ENCODE data around the gene PDE8B. TPM values are rescaled to one million over a fixed set of nuclear protein-coding genes. Genes with fewer than 3 reads are reported as not detected.
A peak's percentile ranks its signal among the peaks of the same experiment; 100 is the strongest.

The PDE8B gene
- under 1 TPM; 0.07 to 0.36 TPM for total RNA-seq

- H3K36me3 Mint-ChIP-seq (ENCODE audit: insufficient read depth in 2 of 2), result peaks cover 2 to 7% of the 10 kb centered on the region in 2 donors
- peak; percentile 61 to 77 for ATAC-seq (replicated peaks in 1 of 2)
- peak within 1 kb of the TSS; percentile 75 to 86 for H3K4me3 Mint-ChIP-seq
- H3K9me3 Mint-ChIP-seq, result no peaks in the 10 kb centered on the region
- peaks cover 57% of the 10 kb centered on the region for H3K27me3 Mint-ChIP-seq (ENCODE audit: low read depth)
- peak; percentile 19 to 33 for DNase-seq
- no peak within 1 kb of the TSS for H3K27ac Mint-ChIP-seq
- H3K4me1 Mint-ChIP-seq (ENCODE audit: low read depth), result peaks cover 14% of the 10 kb centered on the region
Measured at GRCh38 chr5:77210091-77210963, at the start of gene PDE8B. Gene PDE8B (plus strand): TSS chr5:77210680. CDS start chr5:77210926, 246 bp downstream.

- H3K27ac Mint-ChIP-seq, result no peak overlapping the region
- no peak for DNase-seq
- H3K9me3 Mint-ChIP-seq, result peaks cover 0 to 2% of the 10 kb centered on the region in 2 donors
- H3K4me1 Mint-ChIP-seq (ENCODE audit: low read depth), result no peaks in the 10 kb centered on the region
- H3K36me3 Mint-ChIP-seq (ENCODE audit: insufficient read depth in 2 of 2), result no peaks in the 10 kb centered on the region
- H3K27me3 Mint-ChIP-seq (ENCODE audit: low read depth), result peaks cover 7% of the 10 kb centered on the region
- ATAC-seq (replicated peaks in 1 of 2), result no peak
- H3K4me3 Mint-ChIP-seq, result no peak overlapping the region
Measured at GRCh38 chr5:77163453-77163852, 47.0 kb upstream of the PDE8B start.

GRCh38 chr5:77167063-77167462, 43.4 kb upstream of the PDE8B start:
- no peak for DNase-seq
- Mint-ChIP-seq H3K36me3 (ENCODE audit: insufficient read depth in 2 of 2) (no peaks in the 10 kb centered on the region), H3K27ac (no peak overlapping the region), H3K4me3 (no peak overlapping the region), H3K9me3 (peaks cover 0 to 2% of the 10 kb centered on the region in 2 donors), H3K4me1 (ENCODE audit: low read depth) (no peaks in the 10 kb centered on the region), H3K27me3 (ENCODE audit: low read depth) (peaks cover 18% of the 10 kb centered on the region)
- no peak for ATAC-seq (replicated peaks in 1 of 2)

GRCh38 chr5:77167695-77168121, 42.8 kb upstream of the PDE8B start:
- DNase-seq (no peak), ATAC-seq (replicated peaks in 1 of 2) (no peak)
- Mint-ChIP-seq H3K9me3 (peaks cover 0 to 2% of the 10 kb centered on the region in 2 donors), H3K4me1 (ENCODE audit: low read depth) (no peaks in the 10 kb centered on the region), H3K36me3 (ENCODE audit: insufficient read depth in 2 of 2) (no peaks in the 10 kb centered on the region), H3K27ac (no peak overlapping the region), H3K4me3 (no peak overlapping the region), H3K27me3 (ENCODE audit: low read depth) (peaks cover 18% of the 10 kb centered on the region)

GRCh38 chr5:77168161-77168878, 42.2 kb upstream of the PDE8B start:
- no peak overlapping the region for H3K27ac Mint-ChIP-seq
- H3K4me3 Mint-ChIP-seq, result no peak overlapping the region
- no peaks in the 10 kb centered on the region for H3K36me3 Mint-ChIP-seq (ENCODE audit: insufficient read depth in 2 of 2)
- H3K9me3 Mint-ChIP-seq, result peaks cover 0 to 2% of the 10 kb centered on the region in 2 donors
- no peaks in the 10 kb centered on the region for H3K4me1 Mint-ChIP-seq (ENCODE audit: low read depth)
- ATAC-seq (replicated peaks in 1 of 2) (no peak), DNase-seq (no peak)
- H3K27me3 Mint-ChIP-seq (ENCODE audit: low read depth), result peaks cover 18% of the 10 kb centered on the region

- DNase-seq, result no peak
- H3K36me3 Mint-ChIP-seq (ENCODE audit: insufficient read depth in 2 of 2), result no peaks in the 10 kb centered on the region
Measured at GRCh38 chr5:77168879-77169244, 41.6 kb upstream of the PDE8B start.

GRCh38 chr5:77170196-77170890, 40.1 kb upstream of the PDE8B start:
- peaks cover 18% of the 10 kb centered on the region for H3K27me3 Mint-ChIP-seq (ENCODE audit: low read depth)

More at GRCh38 chr5:77168879-77169244, 41.6 kb upstream of the PDE8B start:
- Mint-ChIP-seq H3K27ac (no peak overlapping the region), H3K4me1 (ENCODE audit: low read depth) (no peaks in the 10 kb centered on the region), H3K9me3 (peaks cover 0 to under 1% of the 10 kb centered on the region in 2 donors), H3K4me3 (no peak overlapping the region), H3K27me3 (ENCODE audit: low read depth) (peaks cover 18% of the 10 kb centered on the region)
- ATAC-seq (replicated peaks in 1 of 2), result no peak

GRCh38 chr5:77171141-77171910, 39.2 kb upstream of the PDE8B start:
- no peak overlapping the region for H3K27ac Mint-ChIP-seq
- no peaks in the 10 kb centered on the region for H3K36me3 Mint-ChIP-seq (ENCODE audit: insufficient read depth in 2 of 2)
- DNase-seq, result no peak
- H3K9me3 Mint-ChIP-seq, result no peaks in the 10 kb centered on the region
- H3K4me1 Mint-ChIP-seq (ENCODE audit: low read depth), result no peaks in the 10 kb centered on the region
- H3K4me3 Mint-ChIP-seq, result no peak overlapping the region
- peaks cover 18% of the 10 kb centered on the region for H3K27me3 Mint-ChIP-seq (ENCODE audit: low read depth)
- no peak for ATAC-seq (replicated peaks in 1 of 2)

More at GRCh38 chr5:77170196-77170890, 40.1 kb upstream of the PDE8B start:
- Mint-ChIP-seq H3K36me3 (ENCODE audit: insufficient read depth in 2 of 2) (no peaks in the 10 kb centered on the region), H3K4me3 (no peak overlapping the region), H3K27ac (no peak overlapping the region), H3K4me1 (ENCODE audit: low read depth) (no peaks in the 10 kb centered on the region), H3K9me3 (no peaks in the 10 kb centered on the region)
- DNase-seq, result no peak
- ATAC-seq (replicated peaks in 1 of 2), result no peak

GRCh38 chr5:77172713-77173328, 37.7 kb upstream of the PDE8B start:
- ATAC-seq (replicated peaks in 1 of 2) (no peak), DNase-seq (no peak)
- Mint-ChIP-seq H3K4me1 (ENCODE audit: low read depth) (no peaks in the 10 kb centered on the region), H3K9me3 (no peaks in the 10 kb centered on the region), H3K4me3 (no peak overlapping the region), H3K36me3 (ENCODE audit: insufficient read depth in 2 of 2) (no peaks in the 10 kb centered on the region), H3K27ac (no peak overlapping the region), H3K27me3 (ENCODE audit: low read depth) (peaks cover 12% of the 10 kb centered on the region)

- DNase-seq, result no peak
- Mint-ChIP-seq H3K9me3 (no peaks in the 10 kb centered on the region), H3K27me3 (ENCODE audit: low read depth) (peaks cover 10% of the 10 kb centered on the region), H3K4me3 (no peak overlapping the region), H3K4me1 (ENCODE audit: low read depth) (no peaks in the 10 kb centered on the region), H3K36me3 (ENCODE audit: insufficient read depth in 2 of 2) (no peaks in the 10 kb centered on the region), H3K27ac (no peak overlapping the region)
- ATAC-seq (replicated peaks in 1 of 2), result no peak
Measured at GRCh38 chr5:77174526-77174925, 36.0 kb upstream of the PDE8B start.

GRCh38 chr5:77175231-77175630, 35.2 kb upstream of the PDE8B start:
- ATAC-seq (replicated peaks in 1 of 2) (no peak), DNase-seq (no peak)
- no peaks in the 10 kb centered on the region for H3K9me3 Mint-ChIP-seq
- no peaks in the 10 kb centered on the region for H3K36me3 Mint-ChIP-seq (ENCODE audit: insufficient read depth in 2 of 2)
- H3K27me3 Mint-ChIP-seq (ENCODE audit: low read depth), result peaks cover 9% of the 10 kb centered on the region
- H3K27ac Mint-ChIP-seq, result no peak overlapping the region
- no peaks in the 10 kb centered on the region for H3K4me1 Mint-ChIP-seq (ENCODE audit: low read depth)
- no peak overlapping the region for H3K4me3 Mint-ChIP-seq

- ATAC-seq (replicated peaks in 1 of 2), result no peak
- no peak for DNase-seq
- Mint-ChIP-seq H3K36me3 (ENCODE audit: insufficient read depth in 2 of 2) (no peaks in the 10 kb centered on the region), H3K9me3 (no peaks in the 10 kb centered on the region), H3K4me3 (no peak overlapping the region), H3K4me1 (ENCODE audit: low read depth) (no peaks in the 10 kb centered on the region), H3K27me3 (ENCODE audit: low read depth) (peaks cover 19% of the 10 kb centered on the region), H3K27ac (no peak overlapping the region)
Measured at GRCh38 chr5:77176429-77176828, 34.1 kb upstream of the PDE8B start.
